CD4-positive, alpha-beta T cell treated with Interleukin-1 beta for 1 hour (primary cell): ENCODE results near the gene EYS.
"Not testable (repeated sequence)": the region's sequence is repeated elsewhere in the genome, so short reads cannot be mapped to it uniquely, and the experiment has no call there.

Experiments used
- DNase-seq, 2 donors: peaks; one replicate each; pipeline ENCODE4 v3.0.0-alpha.2; 2020 to 2022

The EYS gene

GRCh38 chr6:65449926-65450325, 257.1 kb downstream of the EYS start:
- no peak for DNase-seq

GRCh38 chr6:65448866-65449265, 258.2 kb downstream of the EYS start:
- DNase-seq = no peak

DNA sequence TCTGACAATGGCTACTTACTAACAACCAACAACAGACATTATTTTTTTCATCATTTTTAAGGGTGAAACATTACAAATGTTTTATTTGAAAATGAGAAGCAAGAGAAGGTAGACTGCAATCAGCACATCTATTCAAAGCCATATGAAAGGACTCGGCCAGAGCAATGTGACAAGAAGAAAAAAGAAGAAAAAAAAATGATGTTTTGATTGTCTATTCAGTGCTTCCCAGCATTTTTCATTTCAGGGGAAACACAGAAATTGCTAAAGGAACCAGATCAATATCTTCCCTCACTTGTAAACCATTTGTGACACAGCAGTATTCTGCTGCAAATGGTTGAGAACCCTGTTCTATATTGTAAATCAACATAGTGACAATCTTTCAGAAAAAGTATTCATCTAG, 270.7 kb downstream of the EYS start:
- no peak for DNase-seq

- DNase-seq = no peak
Observed at GRCh38 chr6:65416621-65417020, 290.4 kb downstream of the EYS start.

GRCh38 chr6:65410309-65410708, 296.7 kb downstream of the EYS start:
- no peak for DNase-seq

DNA sequence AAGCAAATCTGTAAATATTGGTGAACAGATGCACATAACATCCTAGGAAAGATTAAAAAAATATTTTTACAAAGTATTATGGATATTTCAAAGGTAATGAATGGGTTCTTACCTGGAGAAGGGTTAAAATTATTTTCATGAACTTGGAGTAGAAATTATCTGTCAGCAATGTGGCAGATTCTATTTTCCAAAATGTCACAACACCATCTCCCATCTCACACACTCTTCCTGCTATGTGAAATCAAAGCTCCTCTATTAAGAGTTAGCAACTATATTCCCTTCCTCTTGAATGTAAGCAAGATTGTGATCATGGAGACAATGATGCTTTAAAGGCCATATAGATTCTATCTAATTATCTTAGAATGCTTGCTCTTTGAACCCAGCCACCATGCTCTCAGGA, 304.5 kb downstream of the EYS start:
- DNase-seq = no peak

DNA sequence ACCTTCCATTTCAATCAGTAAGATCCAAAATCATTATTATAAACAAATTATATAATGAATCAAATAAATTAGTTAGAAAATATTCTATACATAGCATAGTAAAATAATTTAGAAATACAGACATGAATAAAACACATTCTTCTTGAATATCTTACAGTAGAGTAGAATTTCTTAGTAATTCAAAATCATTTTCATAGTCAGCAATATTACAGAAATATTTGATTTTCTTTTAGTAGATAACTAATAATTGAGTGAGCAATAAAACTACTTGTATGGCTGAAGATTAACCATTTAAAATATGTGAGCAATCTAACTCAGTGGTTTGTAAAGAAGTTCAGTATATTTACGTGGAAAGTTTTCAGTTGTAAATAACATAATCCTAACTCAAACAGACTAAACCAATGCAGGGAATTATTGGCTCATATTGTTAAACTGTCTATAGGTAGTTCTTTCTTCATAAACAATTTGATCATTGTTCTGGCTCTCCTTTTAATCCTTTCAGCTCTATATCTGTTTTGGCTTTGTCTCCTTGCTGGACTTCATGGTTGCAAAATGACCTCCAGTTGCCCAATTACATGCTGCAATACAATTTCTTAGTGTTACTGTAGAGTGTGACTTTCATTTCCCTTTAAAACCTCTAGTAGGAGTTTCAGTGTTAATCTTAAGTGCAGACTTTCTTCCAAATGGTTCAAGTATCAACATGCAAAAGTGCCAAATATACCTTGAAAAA, 307.5 kb downstream of the EYS start:
- no peak for DNase-seq

- no peak for DNase-seq
Observed at GRCh38 chr6:65398851-65399250, 308.2 kb downstream of the EYS start.

DNA sequence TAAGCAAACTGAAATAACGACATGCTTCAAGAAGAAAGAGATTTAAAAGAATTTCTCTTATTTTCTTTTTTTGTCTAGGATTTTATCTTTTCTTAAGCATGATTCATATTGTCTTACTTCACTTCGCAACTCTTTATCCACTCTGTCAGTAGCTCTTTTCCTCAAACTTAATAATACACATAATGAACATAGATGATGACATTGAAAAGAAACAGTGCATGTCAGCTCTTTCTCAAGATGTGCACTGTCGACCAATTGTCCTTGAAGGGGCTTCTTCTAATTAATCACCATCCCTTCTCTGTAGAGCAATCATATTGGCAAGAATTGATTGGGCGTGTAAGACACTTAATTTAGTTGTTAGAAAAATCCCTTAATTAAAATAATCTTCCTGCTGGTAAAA, 356.5 kb downstream of the EYS start:
- DNase-seq = no peak

GRCh38 chr6:65302655-65303054, 404.4 kb downstream of the EYS start:
- not testable (repeated sequence) for DNase-seq

DNA sequence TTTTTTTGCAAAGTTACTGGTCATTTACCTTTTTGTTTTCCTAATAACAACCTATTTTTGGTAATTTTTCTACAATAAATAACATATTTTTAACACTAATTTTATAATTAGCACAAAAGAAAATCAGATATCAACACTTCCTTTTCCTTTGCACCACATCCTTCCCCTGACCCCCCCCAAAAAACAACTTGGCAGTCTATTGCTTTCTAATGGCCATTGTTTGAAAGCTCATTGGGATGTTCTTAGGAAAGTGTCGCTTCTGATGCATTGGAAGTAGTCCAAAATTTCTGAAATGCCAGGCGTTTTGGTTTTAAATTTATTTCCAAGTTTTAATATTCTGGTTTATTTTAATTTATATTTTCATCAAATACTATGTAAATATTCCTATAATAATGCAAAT, 407.8 kb downstream of the EYS start:
- no peak for DNase-seq

DNA sequence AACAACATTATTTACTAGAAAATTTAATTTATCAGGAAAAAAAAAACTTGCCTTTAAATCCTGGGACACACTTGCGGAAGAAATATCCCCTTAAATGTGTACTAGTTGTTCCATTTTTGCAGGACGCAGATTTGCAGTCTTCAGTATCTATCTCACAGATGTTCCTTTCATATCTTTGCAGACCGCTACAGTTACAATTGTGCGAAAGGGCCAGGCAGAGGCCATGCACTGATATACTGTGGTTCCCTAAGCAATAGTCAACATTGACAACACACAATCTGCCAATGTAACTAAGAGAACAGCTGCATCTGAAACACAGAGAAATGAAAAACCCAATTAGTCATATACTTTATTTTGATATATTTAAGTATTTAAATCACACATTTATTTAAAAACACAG, 411.2 kb downstream of the EYS start:
- DNase-seq = no peak

DNA sequence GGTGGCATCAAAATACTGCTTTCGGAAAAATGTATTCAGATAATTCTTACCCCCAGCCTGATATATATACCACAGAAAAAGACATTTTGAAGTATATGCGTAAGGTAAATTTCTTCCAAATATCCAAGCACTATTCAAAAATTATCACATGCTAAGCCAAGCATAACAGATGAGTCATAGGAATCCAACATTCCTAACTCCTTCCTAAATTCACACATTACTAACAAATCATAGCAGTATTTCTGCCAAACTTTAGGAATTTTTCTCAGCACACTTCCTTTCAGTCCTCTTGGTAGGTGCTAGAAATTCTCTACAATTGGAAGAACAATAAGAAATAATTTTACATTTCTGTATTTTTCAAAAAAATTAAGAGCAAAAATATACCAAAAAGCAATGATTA, 417.5 kb downstream of the EYS start:
- no peak for DNase-seq

GRCh38 chr6:65285275-65285674, 421.8 kb downstream of the EYS start:
- no peak for DNase-seq

- no peak for DNase-seq
Observed at GRCh38 chr6:65280060-65280459, 427.0 kb downstream of the EYS start.

DNA sequence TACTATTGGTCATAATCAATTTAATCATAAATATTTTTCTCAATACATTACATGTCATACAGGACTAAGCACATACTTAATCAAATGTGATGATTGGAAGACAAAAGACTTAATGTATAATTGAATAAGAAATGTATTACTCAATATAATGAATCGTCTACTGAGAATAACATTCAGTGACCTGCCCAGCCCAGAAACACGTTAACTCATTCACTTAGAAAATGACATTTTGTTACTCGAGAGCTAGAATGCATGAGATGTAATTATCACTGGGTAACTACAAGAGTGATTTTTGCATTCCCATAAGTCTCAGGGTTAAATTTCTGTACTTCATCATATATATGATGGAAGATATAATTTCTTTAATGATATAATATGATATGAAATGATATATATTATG, 444.8 kb downstream of the EYS start:
- no peak for DNase-seq

- no peak for DNase-seq
Observed at GRCh38 chr6:65259982-65260381, 447.0 kb downstream of the EYS start.

DNA sequence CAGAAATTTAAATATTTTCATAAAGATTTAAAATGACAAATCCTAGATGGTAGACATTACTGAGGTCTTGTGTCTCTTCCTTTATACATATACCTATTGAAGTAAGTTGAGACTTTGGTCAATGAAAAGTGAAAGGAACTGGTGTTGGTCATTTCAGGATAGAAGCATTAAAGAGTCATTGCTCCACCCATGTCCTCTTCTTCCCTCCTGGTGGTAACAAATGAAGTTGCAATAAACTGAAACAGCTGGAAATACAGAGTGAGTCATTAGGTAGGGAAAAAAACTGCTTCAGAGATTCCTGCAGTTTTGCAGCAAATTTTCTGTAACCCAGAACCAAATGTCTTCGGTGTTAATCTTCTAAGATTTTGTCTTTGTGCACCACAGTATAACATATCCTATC, 448.0 kb downstream of the EYS start:
- no peak for DNase-seq

GRCh38 chr6:65253041-65253440, 454.0 kb downstream of the EYS start:
- no peak for DNase-seq

- no peak for DNase-seq
Observed at GRCh38 chr6:65248101-65248610, 458.9 kb downstream of the EYS start.

DNA sequence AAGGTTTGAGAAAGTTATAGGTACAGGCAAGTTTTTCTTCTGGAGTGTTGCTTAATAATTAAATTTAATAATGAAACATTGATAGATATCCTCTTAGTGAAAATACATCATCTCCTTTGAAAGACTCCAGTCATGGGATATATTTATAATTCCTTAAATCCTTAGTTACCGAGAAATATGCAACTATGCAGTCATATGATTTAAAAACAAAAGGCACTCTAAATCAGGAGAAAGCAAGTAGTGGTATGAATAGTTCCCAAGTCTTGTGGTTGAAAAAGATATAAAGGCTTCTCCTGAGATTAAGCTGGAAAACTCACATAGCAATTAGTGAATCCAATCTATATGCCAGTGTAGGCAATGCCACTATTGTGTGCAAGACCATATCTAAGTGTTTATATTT, 475.4 kb downstream of the EYS start:
- no peak for DNase-seq

- DNase-seq = no peak
Observed at GRCh38 chr6:65229825-65230224, 477.2 kb downstream of the EYS start.

- no peak for DNase-seq
Observed at GRCh38 chr6:65221153-65221552, 485.9 kb downstream of the EYS start.

- DNase-seq = no peak
Observed at GRCh38 chr6:65202738-65203137, 504.3 kb downstream of the EYS start.

GRCh38 chr6:65199683-65200082, 507.3 kb downstream of the EYS start:
- no peak for DNase-seq
